Pancreas (tissue), 10 donors: ENCODE data around the gene ARHGAP28. TPM values are rescaled to one million over a fixed set of nuclear protein-coding genes. Genes with fewer than 3 reads are reported as not detected.

Experiments used
- ATAC-seq, 4 donors: fragments of 200-7000 bp; cut with Tn5 transposase; one replicate each; pipeline versions ENCODE4 v1.8.0 to v1.9.1; 2020; ENCODE audit warnings: mild to moderate bottlenecking in 4 of 4, moderate library complexity in 4 of 4
- DNase-seq, 6 donors: peaks; one replicate each; pipeline ENCODE4 v3.0.0-alpha.2; 2020
- FAIRE-seq: peaks from 2 replicates; lab custom pipeline; 2012; peaks lifted over from hg19 to GRCh38; lab: Jason Lieb, UNC
- H3K27ac ChIP-seq, 4 donors: fragments of 200-600 bp; sonication (generic); 1 replicate in 3 of 4; 2 replicates in 1 of 4; pipeline versions ENCODE4 v1.5.0 to v1.8.0; 2020
- H3K27me3 ChIP-seq, 4 donors: fragments of 200-600 bp; one replicate each; pipeline ENCODE4 v1.8.0; 2021
- H3K36me3 ChIP-seq, 3 donors: fragments of 200-600 bp; sonication (generic) in 1 of 3; one replicate each; pipeline versions ENCODE4 v1.5.0 to v1.8.0; 2020 to 2021
- H3K4me1 ChIP-seq, 3 donors: fragments of 200-600 bp; one replicate each; pipeline ENCODE4 v1.8.0; 2021
- H3K4me3 ChIP-seq, 4 donors: fragments of 200-600 bp; sonication (generic) in 2 of 4; one replicate each; pipeline versions ENCODE4 v1.5.0 to v1.8.0; 2020 to 2021
- H3K9me3 ChIP-seq, 4 donors: fragments of 200-600 bp; one replicate each; pipeline ENCODE4 v1.8.0; 2021
- WGBS, 2 donors: extraction: QIAGEN DNeasy Blood & Tissue Kit; methylation state at CpG; one replicate each; pipeline ENCODE4 v1.1.7; 2013; 5-methylcytosine and 5-hydroxymethylcytosine counted together
- intact Hi-C, 3 donors: fragments of 100-400 bp; cut with DNase I; formaldehyde crosslinking; loops; one replicate each; pipeline versions ENCODE4 v1.11.1 to v1.14.2; 2022
- polyA plus RNA-seq, 2 donors: library from polyadenylated mRNA; stranded (reverse); fragments of 200-250 nt; gene quantifications; one replicate each; pipeline ENCODE4 v1.2.3, GENCODE V29; 2013
- total RNA-seq, 6 donors: library from RNA; stranded (reverse); fragmentation: NEBNext Ultra II Directional in 4 of 6; extraction: Animal tissue kit (Norgen Biotek cat#: 25700) in 4 of 6; gene quantifications; one replicate each; pipeline versions ENCODE4 v1.2.1 to v1.2.4, GENCODE V29; 2021 to 2023
- TF ChIP-seq, protein P1 (sequence below), 4 donors: fragments of 200-600 bp; sonication (generic) in 3 of 4; IDR thresholded peaks; one replicate each; pipeline versions ENCODE4 v1.5.0 to v1.8.0; 2021; ENCODE audit warnings: antibody characterized with exemption in 4 of 4
- donor health status: healthy with polysubstance abuse.
- donor health status: DM: no; HTN: no; CAD: no; lungs with moderate emphysema.
- donor health status: DM: no; HTN: no; CAD: no.
- donor health status: control.
- donor health status: control.
- donor health status: Bipolar disorder and iron deficiency.
- donor health status: DM: yes; HTN: yes; CAD: no.
- donor health status: DM: no; HTN: no; CAD: no.
- donor health status: DM: no; HTN: no; CAD: no.
- donor health status: DM: yes; HTN: yes; CAD: no.

ARHGAP28 gene
- total and polyA plus RNA-seq, 8 donors, result 0.91 to 9.9 (median 6.9) TPM

DNA sequence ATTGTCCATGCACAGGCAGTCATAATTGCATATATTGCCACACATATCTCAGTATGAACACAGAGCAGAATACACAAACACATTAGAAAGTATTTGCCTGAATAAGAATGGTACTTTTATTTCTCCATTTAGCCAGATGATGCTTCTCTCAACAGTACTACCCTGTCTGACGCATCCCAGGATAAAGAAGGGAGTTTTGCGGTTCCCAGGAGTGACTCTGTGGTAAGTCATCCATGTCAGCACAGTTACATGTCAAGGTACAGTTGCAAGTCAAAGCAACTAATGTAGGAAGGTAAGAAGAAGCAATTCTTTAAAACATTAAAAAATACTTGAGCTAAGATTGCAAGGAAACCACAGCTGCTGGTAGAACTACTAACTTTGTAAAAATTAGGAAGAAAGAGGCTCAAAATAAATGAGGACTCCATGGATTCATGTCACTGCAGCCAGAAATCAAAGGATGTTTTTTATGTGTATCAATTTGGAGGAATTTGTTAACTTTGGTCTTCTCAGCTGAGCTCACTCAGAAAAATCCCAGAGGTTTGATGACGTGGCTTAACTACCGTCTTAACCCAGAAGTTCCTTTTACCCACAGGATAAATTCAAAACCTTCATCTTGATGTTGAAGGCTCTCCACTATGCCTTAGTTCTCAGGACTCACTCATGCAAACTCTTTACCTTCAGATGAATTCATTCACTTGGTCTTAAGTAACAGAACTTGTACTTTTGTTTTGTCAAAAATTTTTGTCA is 130.3 kb downstream of the ARHGAP28 start:
- no peak for ATAC-seq
- no peak for DNase-seq
- Histone ChIP-seq H3K4me3 (no peak overlapping the region), H3K36me3 (no peaks in the 10 kb centered on the region), H3K9me3 (no peaks in the 10 kb centered on the region), H3K27me3 (no peaks in the 10 kb centered on the region), H3K27ac (no peak overlapping the region), H3K4me1 (no peaks in the 10 kb centered on the region)
- TF ChIP-seq, protein P1, sequence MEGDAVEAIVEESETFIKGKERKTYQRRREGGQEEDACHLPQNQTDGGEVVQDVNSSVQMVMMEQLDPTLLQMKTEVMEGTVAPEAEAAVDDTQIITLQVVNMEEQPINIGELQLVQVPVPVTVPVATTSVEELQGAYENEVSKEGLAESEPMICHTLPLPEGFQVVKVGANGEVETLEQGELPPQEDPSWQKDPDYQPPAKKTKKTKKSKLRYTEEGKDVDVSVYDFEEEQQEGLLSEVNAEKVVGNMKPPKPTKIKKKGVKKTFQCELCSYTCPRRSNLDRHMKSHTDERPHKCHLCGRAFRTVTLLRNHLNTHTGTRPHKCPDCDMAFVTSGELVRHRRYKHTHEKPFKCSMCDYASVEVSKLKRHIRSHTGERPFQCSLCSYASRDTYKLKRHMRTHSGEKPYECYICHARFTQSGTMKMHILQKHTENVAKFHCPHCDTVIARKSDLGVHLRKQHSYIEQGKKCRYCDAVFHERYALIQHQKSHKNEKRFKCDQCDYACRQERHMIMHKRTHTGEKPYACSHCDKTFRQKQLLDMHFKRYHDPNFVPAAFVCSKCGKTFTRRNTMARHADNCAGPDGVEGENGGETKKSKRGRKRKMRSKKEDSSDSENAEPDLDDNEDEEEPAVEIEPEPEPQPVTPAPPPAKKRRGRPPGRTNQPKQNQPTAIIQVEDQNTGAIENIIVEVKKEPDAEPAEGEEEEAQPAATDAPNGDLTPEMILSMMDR (IDR thresholded peaks at IDR 0.05), result no peak
- WGBS, 2 donors, result 82 to 97% methylated on average over 4 of the region's 4 CpGs
- intact Hi-C loops, result no loop called here
- FAIRE-seq, result no peak

DNA sequence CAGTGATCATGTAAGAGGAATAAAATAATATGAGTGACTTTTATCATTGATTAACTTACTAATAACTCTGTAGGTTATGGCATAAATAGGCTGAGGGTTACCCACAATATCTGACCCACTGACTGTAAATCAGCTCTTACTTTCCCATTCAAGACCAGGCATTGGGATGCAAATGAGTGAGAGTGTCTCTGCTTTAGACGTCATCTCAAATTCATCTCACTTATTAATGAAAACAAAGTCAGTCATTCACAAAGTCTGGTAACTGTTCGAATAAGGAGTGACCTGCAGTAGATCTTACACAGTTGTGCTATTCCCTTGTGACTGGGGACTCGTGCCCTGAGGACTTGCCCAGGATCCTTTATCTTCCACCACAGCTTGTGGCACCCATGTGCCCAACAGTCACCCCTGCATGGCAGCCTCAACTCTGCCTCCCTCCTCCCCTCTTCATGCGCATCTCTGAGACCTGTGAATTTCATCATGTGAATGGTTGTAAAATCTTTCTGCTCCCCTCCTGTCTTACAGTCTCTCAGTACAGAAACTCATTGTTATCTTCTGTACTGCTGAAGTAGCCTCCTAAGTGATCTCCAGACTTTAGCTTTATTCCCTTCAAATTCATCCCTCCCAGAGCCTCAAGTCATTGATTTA is 131.4 kb downstream of the ARHGAP28 start:
- 86 to 95% methylated on average over 4 of the region's 4 CpGs for WGBS, 2 donors
- TF ChIP-seq, protein P1 (IDR thresholded peaks at IDR 0.05), result no peak
- Histone ChIP-seq H3K27me3 (no peaks in the 10 kb centered on the region), H3K9me3 (no peaks in the 10 kb centered on the region), H3K36me3 (no peaks in the 10 kb centered on the region), H3K4me3 (no peak overlapping the region), H3K27ac (no peak overlapping the region), H3K4me1 (no peaks in the 10 kb centered on the region)
- FAIRE-seq (no peak), ATAC-seq (no peak), DNase-seq (no peak)
- intact Hi-C loops, result no loop called here

DNA sequence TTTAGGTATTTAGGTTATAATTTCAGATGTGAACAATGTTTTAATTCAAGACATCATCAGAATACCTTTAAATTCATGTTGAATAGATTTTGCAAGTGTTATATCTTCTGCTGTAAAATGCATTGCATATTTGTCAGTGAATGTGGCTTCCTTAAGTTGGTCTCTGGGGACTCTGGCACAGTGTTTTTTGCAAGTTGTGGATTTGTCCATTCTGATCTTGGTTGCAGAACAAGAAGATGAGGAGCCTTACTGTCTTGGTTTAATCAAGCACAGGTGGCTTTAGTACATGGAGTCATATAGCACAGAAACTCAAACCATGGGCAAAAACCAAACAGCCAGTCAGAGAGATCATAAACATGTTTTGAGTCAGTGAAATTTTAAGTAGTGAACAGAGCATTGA is 135.7 kb downstream of the ARHGAP28 start:
- Histone ChIP-seq H3K4me1 (no peaks in the 10 kb centered on the region), H3K36me3 (no peaks in the 10 kb centered on the region), H3K4me3 (no peak overlapping the region), H3K27ac (no peak overlapping the region), H3K27me3 (no peaks in the 10 kb centered on the region), H3K9me3 (no peaks in the 10 kb centered on the region)
- DNase-seq (no peak), ATAC-seq (no peak), FAIRE-seq (no peak)
- TF ChIP-seq, protein P1 (IDR thresholded peaks at IDR 0.05), result no peak
- intact Hi-C loops, result no loop called here

DNA sequence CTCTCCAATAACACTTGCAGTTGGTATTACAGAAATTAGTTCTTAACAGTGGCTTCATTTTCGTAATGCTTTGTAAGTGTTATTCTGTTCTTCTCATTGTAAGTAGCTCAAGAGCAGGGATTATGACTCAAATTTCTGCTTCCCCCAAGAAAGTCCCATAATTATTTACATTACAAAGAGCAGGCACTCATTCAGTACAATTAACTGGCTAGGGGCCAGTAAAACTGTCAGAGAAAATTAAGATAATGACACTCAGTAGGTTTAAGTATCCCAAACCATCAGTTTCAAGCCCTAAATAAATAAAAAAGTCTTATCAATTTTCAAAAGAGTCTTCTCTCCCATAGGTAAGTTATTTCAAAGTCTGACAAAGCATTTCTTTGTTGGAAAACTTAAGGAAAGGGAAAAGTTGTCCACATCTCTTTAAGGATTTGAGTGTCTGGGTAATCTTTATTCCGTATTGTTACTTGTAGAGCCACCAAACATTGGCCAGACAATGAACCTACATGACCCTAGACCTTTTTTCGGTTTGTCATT is 137.1 kb downstream of the ARHGAP28 start:
- no peaks in the 10 kb centered on the region for H3K9me3 ChIP-seq
- WGBS, 2 donors, result 79 to 90% methylated on average over 3 of the region's 3 CpGs
- no peaks in the 10 kb centered on the region for H3K4me1 ChIP-seq
- H3K36me3 ChIP-seq, result no peaks in the 10 kb centered on the region
- no peak for FAIRE-seq
- no peak for ATAC-seq
- no peak for DNase-seq
- no peak overlapping the region for H3K27ac ChIP-seq
- H3K27me3 ChIP-seq, result no peaks in the 10 kb centered on the region
- TF ChIP-seq, protein P1 (IDR thresholded peaks at IDR 0.05), result no peak
- no peak overlapping the region for H3K4me3 ChIP-seq
- intact Hi-C loops, result no loop called here

DNA sequence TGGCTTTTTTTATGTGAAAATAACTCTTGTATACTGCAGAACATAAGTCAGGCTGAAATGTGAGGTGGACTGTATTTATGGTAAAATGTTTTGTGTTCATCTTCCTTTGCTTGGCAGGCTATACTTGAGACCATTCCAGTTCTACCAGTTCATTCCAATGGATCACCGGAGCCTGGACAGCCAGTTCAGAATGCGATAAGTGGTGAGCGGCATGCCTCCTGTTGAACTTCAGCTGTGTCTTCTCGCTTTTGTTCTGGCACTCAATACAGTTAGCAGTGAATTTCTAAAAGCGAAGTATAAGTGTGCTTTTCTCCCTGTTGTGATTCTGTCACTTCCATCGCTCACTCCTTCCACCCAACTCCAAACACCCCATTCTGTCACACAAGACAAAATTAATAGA is 138.5 kb downstream of the ARHGAP28 start:
- FAIRE-seq (no peak), ATAC-seq (no peak), DNase-seq (no peak)
- TF ChIP-seq, protein P1 (IDR thresholded peaks at IDR 0.05), result no peak
- no peak overlapping the region for H3K27ac ChIP-seq
- H3K4me3 ChIP-seq, result no peak overlapping the region
- no peaks in the 10 kb centered on the region for H3K4me1 ChIP-seq
- H3K27me3 ChIP-seq, result no peaks in the 10 kb centered on the region
- WGBS, 2 donors, result 94 to 97% methylated on average over 6 of the region's 6 CpGs
- no peaks in the 10 kb centered on the region for H3K9me3 ChIP-seq
- no peaks in the 10 kb centered on the region for H3K36me3 ChIP-seq
- intact Hi-C loops, result no loop called here
